Natural killer cell (primary cell): ENCODE results near the gene ACBD4. TPM values are rescaled to one million over a fixed set of nuclear protein-coding genes. Genes with fewer than 3 reads are reported as not detected.

Experiments used
- ATAC-seq, 3 donors: fragments of 150-1000 bp in 2 of 3; fragments of 200-7000 bp in 1 of 3; cut with Tn5 transposase; 1 replicate in 1 of 3; 2 replicates in 2 of 3; pipeline ENCODE4 v1.10.0; 2021; ENCODE audit warnings: mild to moderate bottlenecking in 2 of 3, moderate library complexity in 2 of 3
- DNase-seq, 2 donors: peaks; one replicate each; pipeline versions ENCODE4 v3.0.0 to v3.0.0-alpha.2; 2013 to 2021; ENCODE audit warnings: mixed read lengths in 1 of 2
- H3K27ac ChIP-seq: one replicate; pipeline ENCODE4 v1.5.1; 2013; ENCODE audit warnings: mild to moderate bottlenecking, low read length
- H3K27me3 ChIP-seq: one replicate; pipeline ENCODE4 v1.6.1; 2013; ENCODE audit warnings: low read length; ENCODE audit not compliant: control insufficient read depth, insufficient read depth
- H3K36me3 ChIP-seq: one replicate; pipeline ENCODE4 v1.6.1; 2013; ENCODE audit warnings: low read length; ENCODE audit not compliant: control insufficient read depth, insufficient read depth
- H3K4me1 ChIP-seq: one replicate; pipeline ENCODE4 v1.6.1; 2013; ENCODE audit warnings: low read length; ENCODE audit not compliant: control insufficient read depth, insufficient read depth
- H3K4me3 ChIP-seq: one replicate; pipeline ENCODE4 v1.5.1; 2013; ENCODE audit warnings: low read length
- H3K9me3 ChIP-seq: one replicate; pipeline ENCODE4 v1.6.1; 2013; ENCODE audit warnings: low read length; ENCODE audit not compliant: control insufficient read depth, insufficient read depth
- H3K27ac Mint-ChIP-seq, 2 donors: one replicate each; pipeline ENCODE4 v1.8.0; 2022; ENCODE audit warnings: mild to moderate bottlenecking in 2 of 2, mixed read lengths in 2 of 2, moderate library complexity in 1 of 2
- H3K27me3 Mint-ChIP-seq, 2 donors: one replicate each; pipeline ENCODE4 v1.8.0; 2022; ENCODE audit warnings: low read depth in 2 of 2, mixed read lengths in 2 of 2
- H3K36me3 Mint-ChIP-seq: one replicate; pipeline ENCODE4 v1.8.0; 2022; ENCODE audit warnings: mixed read lengths
- H3K4me1 Mint-ChIP-seq, 2 donors: one replicate each; pipeline ENCODE4 v1.8.0; 2022; ENCODE audit warnings: mixed read lengths in 2 of 2
- H3K4me3 Mint-ChIP-seq: one replicate; pipeline ENCODE4 v1.8.0; 2022; ENCODE audit warnings: mild to moderate bottlenecking, moderate library complexity, mixed read lengths
- H3K9me3 Mint-ChIP-seq, 2 donors: one replicate each; pipeline ENCODE4 v1.8.0; 2022; ENCODE audit warnings: mixed read lengths in 2 of 2
- WGBS: methylation state at CpG from one replicate; pipeline ENCODE4 v1.1.7; 2013; ENCODE audit warnings: missing lambda C conversion rate; ENCODE audit not compliant: insufficient coverage; 5-methylcytosine and 5-hydroxymethylcytosine counted together
- intact Hi-C: fragments of 100-400 bp; cut with micrococcal nuclease; formaldehyde crosslinking; loops from one replicate; pipeline ENCODE4 v1.14.2; 2022
- total RNA-seq, 4 donors: library from RNA; stranded (reverse); fragments of 120-200 nt in 1 of 4; gene quantifications; one replicate each; pipeline versions ENCODE4 v1.2.3 to v1.2.4, GENCODE V29; 2013 to 2022
- TF ChIP-seq, protein P1 (sequence below): fragments of 200-600 bp; IDR thresholded peaks from one replicate; pipeline ENCODE4 v1.8.0; 2022; ENCODE audit warnings: antibody characterized with exemption

Gene ACBD4
- total RNA-seq, 3 donors from 2014 or later (not counting 1 experiment from before 2014, with no cell fraction given) = 12.0 to 15.9 (median 14.2) TPM

DNA sequence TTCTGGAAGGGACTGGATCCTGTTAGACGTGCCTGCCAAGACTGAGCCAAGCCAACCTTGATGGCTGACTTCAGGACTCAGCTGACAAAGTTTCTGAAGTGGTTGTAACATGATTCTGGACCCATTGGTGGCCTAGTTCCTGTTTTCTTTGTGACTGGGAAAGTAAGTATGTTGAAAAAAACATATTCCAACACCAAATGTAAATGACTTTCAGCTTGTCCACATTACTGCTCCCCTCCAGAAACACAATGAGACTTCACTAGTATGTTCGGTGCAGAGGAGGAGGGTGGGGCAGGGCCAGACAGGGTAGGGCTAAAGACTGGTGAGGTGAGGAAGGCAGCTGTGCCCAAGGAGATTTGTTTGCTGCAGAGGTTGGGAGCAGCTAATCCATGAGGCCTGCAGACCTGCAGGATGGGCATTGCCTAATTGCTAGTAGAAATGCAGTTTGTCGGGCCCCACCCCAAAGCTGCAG, 47.9 kb upstream of the ACBD4 start:
- Histone ChIP-seq H3K36me3 (peaks cover 76% of the 10 kb centered on the region), H3K4me3 (no peak overlapping the region), H3K9me3 (no peaks in the 10 kb centered on the region), H3K4me1 (no peaks in the 10 kb centered on the region), H3K27ac (no peak overlapping the region), H3K27me3 (no peaks in the 10 kb centered on the region)
- H3K36me3 Mint-ChIP-seq = no peaks in the 10 kb centered on the region
- DNase-seq (no peak), ATAC-seq (no peak)
- TF ChIP-seq, protein P1, sequence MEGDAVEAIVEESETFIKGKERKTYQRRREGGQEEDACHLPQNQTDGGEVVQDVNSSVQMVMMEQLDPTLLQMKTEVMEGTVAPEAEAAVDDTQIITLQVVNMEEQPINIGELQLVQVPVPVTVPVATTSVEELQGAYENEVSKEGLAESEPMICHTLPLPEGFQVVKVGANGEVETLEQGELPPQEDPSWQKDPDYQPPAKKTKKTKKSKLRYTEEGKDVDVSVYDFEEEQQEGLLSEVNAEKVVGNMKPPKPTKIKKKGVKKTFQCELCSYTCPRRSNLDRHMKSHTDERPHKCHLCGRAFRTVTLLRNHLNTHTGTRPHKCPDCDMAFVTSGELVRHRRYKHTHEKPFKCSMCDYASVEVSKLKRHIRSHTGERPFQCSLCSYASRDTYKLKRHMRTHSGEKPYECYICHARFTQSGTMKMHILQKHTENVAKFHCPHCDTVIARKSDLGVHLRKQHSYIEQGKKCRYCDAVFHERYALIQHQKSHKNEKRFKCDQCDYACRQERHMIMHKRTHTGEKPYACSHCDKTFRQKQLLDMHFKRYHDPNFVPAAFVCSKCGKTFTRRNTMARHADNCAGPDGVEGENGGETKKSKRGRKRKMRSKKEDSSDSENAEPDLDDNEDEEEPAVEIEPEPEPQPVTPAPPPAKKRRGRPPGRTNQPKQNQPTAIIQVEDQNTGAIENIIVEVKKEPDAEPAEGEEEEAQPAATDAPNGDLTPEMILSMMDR = no peak
- no peaks in the 10 kb centered on the region for H3K4me1 Mint-ChIP-seq
- 89% methylated on average over 3 of the region's 3 CpGs for WGBS
- H3K27me3 Mint-ChIP-seq = no peaks in the 10 kb centered on the region
- H3K9me3 Mint-ChIP-seq = no peaks in the 10 kb centered on the region
- intact Hi-C loops = no loop called here
- no peak overlapping the region for H3K27ac Mint-ChIP-seq
- H3K4me3 Mint-ChIP-seq = no peak overlapping the region

DNA sequence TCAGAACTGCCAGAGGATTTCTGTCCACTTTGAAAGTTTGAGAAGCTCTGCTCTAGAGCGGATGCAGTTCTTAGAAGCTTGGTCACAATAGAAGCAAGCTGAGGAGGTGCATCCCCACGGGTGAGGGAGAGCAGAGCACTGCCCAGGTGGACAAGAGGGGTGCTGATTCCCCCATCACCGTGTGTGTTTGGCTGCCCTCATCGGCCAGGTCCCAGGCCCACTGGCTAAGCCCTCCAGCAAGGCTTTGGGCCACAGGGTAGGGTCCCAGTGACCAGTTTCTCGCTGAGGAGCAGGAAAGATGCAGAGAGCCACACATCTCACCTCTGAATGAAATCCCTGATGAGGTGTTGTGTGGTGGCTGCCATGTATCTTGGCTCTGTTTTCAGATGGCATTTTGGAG, 47.5 kb upstream of the ACBD4 start:
- H3K4me3 Mint-ChIP-seq = no peak overlapping the region
- Histone ChIP-seq H3K9me3 (no peaks in the 10 kb centered on the region), H3K27ac (no peak overlapping the region), H3K27me3 (no peaks in the 10 kb centered on the region), H3K36me3 (peaks cover 78% of the 10 kb centered on the region), H3K4me1 (no peaks in the 10 kb centered on the region), H3K4me3 (no peak overlapping the region)
- ATAC-seq = no peak
- WGBS = 93% methylated on average over 5 of the region's 5 CpGs
- DNase-seq = no peak
- intact Hi-C loops = no loop called here
- no peaks in the 10 kb centered on the region for H3K9me3 Mint-ChIP-seq
- TF ChIP-seq, protein P1 = no peak
- no peak overlapping the region for H3K27ac Mint-ChIP-seq
- H3K4me1 Mint-ChIP-seq = no peaks in the 10 kb centered on the region
- H3K36me3 Mint-ChIP-seq = no peaks in the 10 kb centered on the region
- H3K27me3 Mint-ChIP-seq = no peaks in the 10 kb centered on the region

DNA sequence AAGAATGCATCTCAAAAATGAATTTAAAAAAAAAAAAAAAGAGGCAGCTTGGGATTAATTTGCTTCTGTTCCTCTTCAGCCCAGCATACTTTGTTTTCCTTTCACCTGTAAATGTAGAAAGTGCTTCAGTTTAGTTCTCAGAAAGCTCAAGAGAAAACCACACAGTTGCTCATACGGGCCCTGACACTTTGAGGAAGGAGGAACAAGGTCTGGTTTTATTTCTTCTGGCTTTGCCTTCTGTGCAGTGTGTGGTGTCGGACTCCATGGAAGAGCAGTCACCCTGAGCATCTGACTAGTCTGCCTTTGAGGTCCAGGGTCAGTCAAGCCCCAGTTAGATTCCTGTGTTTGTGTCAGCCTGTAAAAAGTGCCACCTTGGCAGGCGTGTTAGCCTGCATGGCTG, 46.7 kb upstream of the ACBD4 start:
- no peak overlapping the region for H3K27ac Mint-ChIP-seq
- 64% methylated on average over 3 of the region's 3 CpGs for WGBS
- no peak for DNase-seq
- no peak overlapping the region for H3K4me3 Mint-ChIP-seq
- no peaks in the 10 kb centered on the region for H3K27me3 ChIP-seq
- H3K9me3 Mint-ChIP-seq = no peaks in the 10 kb centered on the region
- no peaks in the 10 kb centered on the region for H3K4me1 ChIP-seq
- H3K36me3 ChIP-seq = peaks cover 80% of the 10 kb centered on the region
- H3K4me3 ChIP-seq = no peak overlapping the region
- H3K27me3 Mint-ChIP-seq = no peaks in the 10 kb centered on the region
- H3K4me1 Mint-ChIP-seq = no peaks in the 10 kb centered on the region
- ATAC-seq = no peak
- TF ChIP-seq, protein P1 = no peak
- no peaks in the 10 kb centered on the region for H3K36me3 Mint-ChIP-seq
- no peak overlapping the region for H3K27ac ChIP-seq
- intact Hi-C loops = no loop called here
- H3K9me3 ChIP-seq = no peaks in the 10 kb centered on the region

DNA sequence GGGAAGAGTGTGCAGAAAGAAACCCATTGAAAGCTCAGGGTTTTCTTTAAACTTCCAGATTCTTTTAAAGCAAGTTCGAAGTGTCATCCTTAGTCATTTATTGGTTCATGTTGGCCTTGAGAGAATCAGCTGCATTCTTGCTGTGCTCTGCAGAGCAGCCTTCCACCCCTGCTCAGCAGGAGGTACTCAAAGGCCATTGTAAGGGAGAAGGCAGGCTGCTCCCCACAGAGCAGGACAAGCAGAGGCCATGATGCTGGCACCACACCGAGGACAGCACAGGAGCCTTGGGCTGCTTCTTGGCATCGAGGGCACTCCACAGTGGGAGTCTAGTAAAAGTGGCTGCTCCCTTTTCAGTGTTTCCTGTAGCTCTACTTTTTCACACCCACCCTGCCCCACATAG, 44.8 kb upstream of the ACBD4 start:
- H3K9me3 Mint-ChIP-seq = no peaks in the 10 kb centered on the region
- DNase-seq (no peak), ATAC-seq (no peak)
- no peak overlapping the region for H3K4me3 Mint-ChIP-seq
- TF ChIP-seq, protein P1 = no peak
- Histone ChIP-seq H3K36me3 (peaks cover 76% of the 10 kb centered on the region), H3K27me3 (no peaks in the 10 kb centered on the region), H3K9me3 (no peaks in the 10 kb centered on the region), H3K4me1 (no peaks in the 10 kb centered on the region), H3K27ac (no peak overlapping the region), H3K4me3 (no peak overlapping the region)
- no peaks in the 10 kb centered on the region for H3K4me1 Mint-ChIP-seq
- no peaks in the 10 kb centered on the region for H3K36me3 Mint-ChIP-seq
- WGBS = 97% methylated on average over 3 of the region's 3 CpGs
- no peaks in the 10 kb centered on the region for H3K27me3 Mint-ChIP-seq
- intact Hi-C loops = no loop called here
- no peak overlapping the region for H3K27ac Mint-ChIP-seq
